Measurements from ENCODE around the gene PPP1R3F.

DNA sequence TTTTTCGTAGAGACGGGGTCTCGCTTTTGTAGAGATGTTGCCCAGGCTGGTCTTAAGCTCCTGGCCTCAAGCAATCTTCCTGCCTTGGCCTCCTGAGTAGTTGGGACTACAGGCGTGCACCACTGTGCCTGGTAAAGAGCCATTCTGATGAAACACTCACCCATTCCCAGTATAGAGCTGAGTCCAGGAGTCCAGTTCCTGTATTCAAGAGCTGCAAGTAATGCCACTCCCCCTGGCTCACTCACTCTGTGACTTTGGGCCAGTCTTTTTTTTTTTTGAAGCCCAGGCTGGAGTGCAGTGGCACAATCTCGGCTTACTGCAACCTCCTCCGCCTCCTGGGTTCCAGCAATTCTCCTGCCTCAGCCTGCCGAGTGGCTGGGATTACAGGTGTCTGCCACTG, 30.9 kb upstream of the PPP1R3F start:
- TF ChIP-seq, protein P1, sequence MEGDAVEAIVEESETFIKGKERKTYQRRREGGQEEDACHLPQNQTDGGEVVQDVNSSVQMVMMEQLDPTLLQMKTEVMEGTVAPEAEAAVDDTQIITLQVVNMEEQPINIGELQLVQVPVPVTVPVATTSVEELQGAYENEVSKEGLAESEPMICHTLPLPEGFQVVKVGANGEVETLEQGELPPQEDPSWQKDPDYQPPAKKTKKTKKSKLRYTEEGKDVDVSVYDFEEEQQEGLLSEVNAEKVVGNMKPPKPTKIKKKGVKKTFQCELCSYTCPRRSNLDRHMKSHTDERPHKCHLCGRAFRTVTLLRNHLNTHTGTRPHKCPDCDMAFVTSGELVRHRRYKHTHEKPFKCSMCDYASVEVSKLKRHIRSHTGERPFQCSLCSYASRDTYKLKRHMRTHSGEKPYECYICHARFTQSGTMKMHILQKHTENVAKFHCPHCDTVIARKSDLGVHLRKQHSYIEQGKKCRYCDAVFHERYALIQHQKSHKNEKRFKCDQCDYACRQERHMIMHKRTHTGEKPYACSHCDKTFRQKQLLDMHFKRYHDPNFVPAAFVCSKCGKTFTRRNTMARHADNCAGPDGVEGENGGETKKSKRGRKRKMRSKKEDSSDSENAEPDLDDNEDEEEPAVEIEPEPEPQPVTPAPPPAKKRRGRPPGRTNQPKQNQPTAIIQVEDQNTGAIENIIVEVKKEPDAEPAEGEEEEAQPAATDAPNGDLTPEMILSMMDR (IDR thresholded peaks at IDR 0.05): no peak
- TF ChIP-seq POLR2AphosphoS5 (IDR thresholded peaks at IDR 0.05): no peak

Measured in breast epithelium (tissue), 3 donors.